Gastrocnemius medialis (tissue), 4 donors: Measurements from ENCODE around the gene EPYC. TPM values are rescaled to one million over a fixed set of nuclear protein-coding genes. Genes with fewer than 3 reads are reported as not detected.
"Not testable (repeated sequence)": the region's sequence is repeated elsewhere in the genome, so short reads cannot be mapped to it uniquely, and the experiment has no call there.

ENCODE experiments used
- ATAC-seq, 2 donors: fragments of 150-250 bp; one replicate each; pipeline ENCODE4 v1.9.1; 2016
- DNase-seq, 2 donors: peaks; one replicate each; pipeline ENCODE4 v3.0.0-alpha.2; 2019
- H3K27ac ChIP-seq, 4 donors: fragments of 200-600 bp; sonication (generic); 1 replicate in 1 of 4; 2 replicates in 3 of 4; pipeline ENCODE4 v1.5.1; 2016 to 2018; ENCODE audit warnings: mild to moderate bottlenecking in 2 of 4, moderate library complexity in 1 of 4
- H3K27me3 ChIP-seq, 3 donors: fragments of 200-600 bp; sonication (generic) in 2 of 3; 1 replicate in 1 of 3; 2 replicates in 2 of 3; pipeline versions ENCODE4 v1.5.1 to v1.6.0; 2016 to 2019; ENCODE audit warnings: mild to moderate bottlenecking in 1 of 3, moderate library complexity in 1 of 3
- H3K36me3 ChIP-seq, 2 donors: fragments of 200-600 bp; sonication (generic) in 1 of 2; one replicate each; pipeline ENCODE4 v1.5.1; 2017 to 2018
- H3K4me1 ChIP-seq, 2 donors: fragments of 200-600 bp; sonication (generic) in 1 of 2; one replicate each; pipeline ENCODE4 v1.5.1; 2016 to 2017; ENCODE audit warnings: mild to moderate bottlenecking in 2 of 2
- H3K4me3 ChIP-seq, 4 donors: fragments of 200-600 bp; sonication (generic) in 3 of 4; 1 replicate in 1 of 4; 2 replicates in 3 of 4; pipeline ENCODE4 v1.5.1; 2016 to 2019; ENCODE audit warnings: mild to moderate bottlenecking in 2 of 4
- H3K9me3 ChIP-seq, 3 donors: fragments of 200-600 bp; sonication (generic) in 2 of 3; 1 replicate in 1 of 3; 2 replicates in 2 of 3; pipeline ENCODE4 v1.5.1; 2016 to 2019
- CTCF ChIP-seq, 5 experiments: fragments of 450-650 bp in 3 of 5; fragments of 200-600 bp in 2 of 5; sonication (generic) in 2 of 5; IDR thresholded peaks in 4 of 5; conservative IDR thresholded peaks in 1 of 5; 1 replicate in 4 of 5; 2 replicates in 1 of 5; pipeline ENCODE4 v1.5.1; 2016 to 2019; ENCODE audit warnings: antibody characterized with exemption in 5 of 5, mild to moderate bottlenecking in 3 of 5, moderate library complexity in 3 of 5
- POLR2A ChIP-seq, 2 donors: fragments of 450-650 bp; IDR thresholded peaks; one replicate each; pipeline ENCODE4 v1.6.1; 2017; ENCODE audit warnings: antibody characterized with exemption in 2 of 2, mild to moderate bottlenecking in 2 of 2, moderate library complexity in 2 of 2
- in situ Hi-C, 4 donors: fragments of 200-750 bp; cut with MboI; loops; one replicate each; pipeline versions ENCODE4 v1.15.0 to v1.8.0; 2017; ENCODE audit warnings: low sequenced_read_pairs in 4 of 4
- intact Hi-C: fragments of 100-400 bp; cut with DNase I; formaldehyde crosslinking; loops from one replicate; pipeline ENCODE4 v1.15.1; 2023; ENCODE audit warnings: low total_unique reads
- total RNA-seq, 4 donors: library from RNA; depleted of rRNA; stranded (reverse); fragments of >200 nt; gene quantifications; one replicate each; pipeline versions ENCODE4 v1.1.0 to v1.2.3, GENCODE V29; 2016

The EPYC gene
- total RNA-seq, 4 donors from 2014 or later, result not detected

GRCh38 chr12:90987520-90987919 is 17.3 kb downstream of the EPYC start:
- in situ Hi-C loops (loop anchor here in 1 of 4 donors (10.0 kb wide), 1 partner anchor 337 kb away; no protein-coding TSS in a partner anchor), intact Hi-C loops (loop anchor here (10.0 kb wide), 1 partner anchor 187 kb away; no protein-coding TSS in a partner anchor)
- H3K9me3 ChIP-seq, result no peaks in the 10 kb centered on the region
- no peak for TF ChIP-seq POLR2A (IDR thresholded peaks at IDR 0.05)
- H3K4me3 ChIP-seq, result no peak overlapping the region
- H3K4me1 ChIP-seq, result no peaks in the 10 kb centered on the region
- H3K27ac ChIP-seq, result no peak overlapping the region
- ATAC-seq, result no peak
- no peak for DNase-seq
- no peaks in the 10 kb centered on the region for H3K27me3 ChIP-seq
- H3K36me3 ChIP-seq, result no peaks in the 10 kb centered on the region

- no peak overlapping the region for H3K4me3 ChIP-seq
- H3K36me3 ChIP-seq, result no peaks in the 10 kb centered on the region
- H3K4me1 ChIP-seq, result no peaks in the 10 kb centered on the region
- H3K9me3 ChIP-seq, result no peaks in the 10 kb centered on the region
- no peaks in the 10 kb centered on the region for H3K27me3 ChIP-seq
- intact Hi-C loops (loop anchor here (10.0 kb wide), 1 partner anchor 188 kb away; no protein-coding TSS in a partner anchor), in situ Hi-C loops (loop anchor here in 1 of 4 donors (10.0 kb wide), 1 partner anchor 338 kb away; no protein-coding TSS in a partner anchor)
- DNase-seq (no peak), ATAC-seq (no peak)
- no peak for TF ChIP-seq POLR2A (IDR thresholded peaks at IDR 0.05)
- H3K27ac ChIP-seq, result no peak overlapping the region
Observed at GRCh38 chr12:90987101-90987500, 17.7 kb downstream of the EPYC start.

DNA sequence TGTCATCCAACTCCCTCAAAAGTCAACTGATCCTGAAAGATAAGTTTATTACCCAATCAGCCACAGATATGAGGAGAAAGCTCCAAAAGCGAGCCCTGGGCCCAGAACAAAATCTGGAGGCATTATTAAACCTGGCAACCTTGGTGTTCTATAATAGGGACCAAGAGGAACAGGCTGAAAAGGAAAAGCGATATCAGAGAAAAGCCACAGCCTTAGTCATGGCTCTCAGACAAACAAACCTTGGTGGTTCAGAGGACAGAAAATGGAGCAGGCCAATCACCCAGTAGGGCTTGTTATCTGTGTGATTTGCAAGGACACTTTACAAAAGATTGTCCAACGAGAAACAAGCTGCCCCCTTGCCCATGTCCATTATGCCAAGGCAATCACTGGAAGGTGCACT is 19.4 kb downstream of the EPYC start:
- in situ Hi-C loops, result loop anchor here in 1 of 4 donors (10.0 kb wide), 1 partner anchor 339 kb away; no protein-coding TSS in a partner anchor
- H3K4me1 ChIP-seq, H3K36me3 ChIP-seq, DNase-seq, H3K4me3 ChIP-seq, ATAC-seq, H3K27me3 ChIP-seq, H3K9me3 ChIP-seq, H3K27ac ChIP-seq: not testable (repeated sequence)
- intact Hi-C loops, result loop anchor here (10.0 kb wide), 1 partner anchor 189 kb away; no protein-coding TSS in a partner anchor

GRCh38 chr12:90984114-90984513 is 20.7 kb downstream of the EPYC start:
- in situ Hi-C loops, result loop anchor here in 1 of 4 donors (10.0 kb wide), 1 partner anchor 341 kb away; no protein-coding TSS in a partner anchor
- DNase-seq, result no peak

GRCh38 chr12:90982170-90982569 is 22.6 kb downstream of the EPYC start:
- in situ Hi-C loops, result loop anchor here in 1 of 4 donors (10.0 kb wide), 1 partner anchor 343 kb away; no protein-coding TSS in a partner anchor
- TF ChIP-seq POLR2A (IDR thresholded peaks at IDR 0.05) (no peak), CTCF (IDR thresholded peaks at IDR 0.05 in 4 of 5, conservative IDR thresholded peaks at IDR 0.05 in 1 of 5) (no peak)

More at GRCh38 chr12:90984114-90984513, 20.7 kb downstream of the EPYC start:
- intact Hi-C loops, result loop anchor here (10.0 kb wide), 1 partner anchor 191 kb away; no protein-coding TSS in a partner anchor
- no peaks in the 10 kb centered on the region for H3K4me1 ChIP-seq
- H3K36me3 ChIP-seq, result no peaks in the 10 kb centered on the region
- TF ChIP-seq CTCF (IDR thresholded peaks at IDR 0.05 in 4 of 5, conservative IDR thresholded peaks at IDR 0.05 in 1 of 5), result no peak
- ATAC-seq, result no peak
- H3K27ac ChIP-seq, result no peak overlapping the region
- H3K27me3 ChIP-seq, result no peaks in the 10 kb centered on the region
- no peaks in the 10 kb centered on the region for H3K9me3 ChIP-seq
- H3K4me3 ChIP-seq, result no peak overlapping the region

GRCh38 chr12:90979951-90980350 is 24.8 kb downstream of the EPYC start:
- Histone ChIP-seq H3K27ac (no peak overlapping the region), H3K4me1 (no peaks in the 10 kb centered on the region), H3K27me3 (no peaks in the 10 kb centered on the region), H3K9me3 (no peaks in the 10 kb centered on the region), H3K4me3 (no peak overlapping the region), H3K36me3 (no peaks in the 10 kb centered on the region)
- in situ Hi-C loops, result loop anchor here in 2 of 4 donors (10.0 kb wide), 2 partner anchors 345 to 375 kb away; no protein-coding TSS in a partner anchor
- no peak for DNase-seq
- no peak for TF ChIP-seq POLR2A (IDR thresholded peaks at IDR 0.05)
- no peak for TF ChIP-seq CTCF (IDR thresholded peaks at IDR 0.05 in 4 of 5, conservative IDR thresholded peaks at IDR 0.05 in 1 of 5)
- ATAC-seq, result no peak
- intact Hi-C loops, result loop anchor here (5.0 to 10.0 kb wide), 2 partner anchors 195 to 377 kb away; no protein-coding TSS in a partner anchor

More at GRCh38 chr12:90982170-90982569, 22.6 kb downstream of the EPYC start:
- H3K4me1 ChIP-seq, result no peaks in the 10 kb centered on the region
- no peaks in the 10 kb centered on the region for H3K36me3 ChIP-seq
- H3K4me3 ChIP-seq, result no peak overlapping the region
- no peak overlapping the region for H3K27ac ChIP-seq
- ATAC-seq, result no peak
- no peak for DNase-seq
- H3K9me3 ChIP-seq, result no peaks in the 10 kb centered on the region
- no peaks in the 10 kb centered on the region for H3K27me3 ChIP-seq
- intact Hi-C loops, result loop anchor here (10.0 kb wide), 1 partner anchor 193 kb away; no protein-coding TSS in a partner anchor
